ENCODE measurements around the gene P4HA1. TPM values are rescaled to one million over a fixed set of nuclear protein-coding genes. Genes with fewer than 3 reads are reported as not detected.

The P4HA1 gene
- total RNA-seq, 1 experiment from 2014 or later, result 58.5 TPM

- ATAC-seq, result no peak
- Histone ChIP-seq H3K27me3 (ENCODE audit: control insufficient read depth, insufficient read depth, low read length) (no peaks in the 10 kb centered on the region), H3K4me3 (ENCODE audit: low read depth in 2 of 2, low read length in 2 of 2) (no peak overlapping the region), H3K9me3 (ENCODE audit: control insufficient read depth, insufficient read depth, low read depth, low read length) (no peaks in the 10 kb centered on the region), H3K36me3 (ENCODE audit: control insufficient read depth, insufficient read depth, low read length) (no peaks in the 10 kb centered on the region), H3K27ac (ENCODE audit: low read length) (no peak overlapping the region), H3K4me1 (ENCODE audit: control insufficient read depth, insufficient read depth, low read length) (peaks cover 6% of the 10 kb centered on the region)
- ChIA-PET POLR2A (interaction anchor here (0.5 kb wide), 1 partner anchor 53 kb away, joined by 3 read pairs; no protein-coding TSS in a partner anchor), CTCF (interaction anchor here (0.7 kb wide), 1 partner anchor 13 kb away, joined by 3 read pairs; no protein-coding TSS in a partner anchor)
- in situ Hi-C loops (cut with HindIII; ENCODE audit: low pct_unique_long_range_greater_than_20kb, low sequenced_read_pairs), result no loop called here
- BruUV-seq (replicated peaks), result no TSS peak
- intact Hi-C loops (cut with micrococcal nuclease; ENCODE audit: unreplicated experiment), result no loop called here
- DNase-seq (ENCODE audit: low read depth, low spot score), result no peak
- TF ChIP-seq, protein P1, sequence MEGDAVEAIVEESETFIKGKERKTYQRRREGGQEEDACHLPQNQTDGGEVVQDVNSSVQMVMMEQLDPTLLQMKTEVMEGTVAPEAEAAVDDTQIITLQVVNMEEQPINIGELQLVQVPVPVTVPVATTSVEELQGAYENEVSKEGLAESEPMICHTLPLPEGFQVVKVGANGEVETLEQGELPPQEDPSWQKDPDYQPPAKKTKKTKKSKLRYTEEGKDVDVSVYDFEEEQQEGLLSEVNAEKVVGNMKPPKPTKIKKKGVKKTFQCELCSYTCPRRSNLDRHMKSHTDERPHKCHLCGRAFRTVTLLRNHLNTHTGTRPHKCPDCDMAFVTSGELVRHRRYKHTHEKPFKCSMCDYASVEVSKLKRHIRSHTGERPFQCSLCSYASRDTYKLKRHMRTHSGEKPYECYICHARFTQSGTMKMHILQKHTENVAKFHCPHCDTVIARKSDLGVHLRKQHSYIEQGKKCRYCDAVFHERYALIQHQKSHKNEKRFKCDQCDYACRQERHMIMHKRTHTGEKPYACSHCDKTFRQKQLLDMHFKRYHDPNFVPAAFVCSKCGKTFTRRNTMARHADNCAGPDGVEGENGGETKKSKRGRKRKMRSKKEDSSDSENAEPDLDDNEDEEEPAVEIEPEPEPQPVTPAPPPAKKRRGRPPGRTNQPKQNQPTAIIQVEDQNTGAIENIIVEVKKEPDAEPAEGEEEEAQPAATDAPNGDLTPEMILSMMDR (IDR thresholded peaks at IDR 0.05), result no peak
- no peak for TF ChIP-seq POLR2AphosphoS5 (IDR thresholded peaks at IDR 0.05; ENCODE audit: low read depth, low read length)
- no peak for TF ChIP-seq SIN3A (IDR thresholded peaks at IDR 0.05; ENCODE audit: borderline replicate concordance, insufficient read depth, low read depth, low read length)
- TF ChIP-seq, protein P2, sequence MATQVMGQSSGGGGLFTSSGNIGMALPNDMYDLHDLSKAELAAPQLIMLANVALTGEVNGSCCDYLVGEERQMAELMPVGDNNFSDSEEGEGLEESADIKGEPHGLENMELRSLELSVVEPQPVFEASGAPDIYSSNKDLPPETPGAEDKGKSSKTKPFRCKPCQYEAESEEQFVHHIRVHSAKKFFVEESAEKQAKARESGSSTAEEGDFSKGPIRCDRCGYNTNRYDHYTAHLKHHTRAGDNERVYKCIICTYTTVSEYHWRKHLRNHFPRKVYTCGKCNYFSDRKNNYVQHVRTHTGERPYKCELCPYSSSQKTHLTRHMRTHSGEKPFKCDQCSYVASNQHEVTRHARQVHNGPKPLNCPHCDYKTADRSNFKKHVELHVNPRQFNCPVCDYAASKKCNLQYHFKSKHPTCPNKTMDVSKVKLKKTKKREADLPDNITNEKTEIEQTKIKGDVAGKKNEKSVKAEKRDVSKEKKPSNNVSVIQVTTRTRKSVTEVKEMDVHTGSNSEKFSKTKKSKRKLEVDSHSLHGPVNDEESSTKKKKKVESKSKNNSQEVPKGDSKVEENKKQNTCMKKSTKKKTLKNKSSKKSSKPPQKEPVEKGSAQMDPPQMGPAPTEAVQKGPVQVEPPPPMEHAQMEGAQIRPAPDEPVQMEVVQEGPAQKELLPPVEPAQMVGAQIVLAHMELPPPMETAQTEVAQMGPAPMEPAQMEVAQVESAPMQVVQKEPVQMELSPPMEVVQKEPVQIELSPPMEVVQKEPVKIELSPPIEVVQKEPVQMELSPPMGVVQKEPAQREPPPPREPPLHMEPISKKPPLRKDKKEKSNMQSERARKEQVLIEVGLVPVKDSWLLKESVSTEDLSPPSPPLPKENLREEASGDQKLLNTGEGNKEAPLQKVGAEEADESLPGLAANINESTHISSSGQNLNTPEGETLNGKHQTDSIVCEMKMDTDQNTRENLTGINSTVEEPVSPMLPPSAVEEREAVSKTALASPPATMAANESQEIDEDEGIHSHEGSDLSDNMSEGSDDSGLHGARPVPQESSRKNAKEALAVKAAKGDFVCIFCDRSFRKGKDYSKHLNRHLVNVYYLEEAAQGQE (IDR thresholded peaks at IDR 0.05; ENCODE audit: insufficient read depth in 1 of 2, low read depth in 2 of 2, low read length in 1 of 2), result no peak
- no peak for TF ChIP-seq TCF7L2 (IDR thresholded peaks at IDR 0.05; ENCODE audit: low read depth, low read length)
These were observed 12.5 kb downstream of the P4HA1 start for GRCh38 chr10:73084209-73084608.

DNA sequence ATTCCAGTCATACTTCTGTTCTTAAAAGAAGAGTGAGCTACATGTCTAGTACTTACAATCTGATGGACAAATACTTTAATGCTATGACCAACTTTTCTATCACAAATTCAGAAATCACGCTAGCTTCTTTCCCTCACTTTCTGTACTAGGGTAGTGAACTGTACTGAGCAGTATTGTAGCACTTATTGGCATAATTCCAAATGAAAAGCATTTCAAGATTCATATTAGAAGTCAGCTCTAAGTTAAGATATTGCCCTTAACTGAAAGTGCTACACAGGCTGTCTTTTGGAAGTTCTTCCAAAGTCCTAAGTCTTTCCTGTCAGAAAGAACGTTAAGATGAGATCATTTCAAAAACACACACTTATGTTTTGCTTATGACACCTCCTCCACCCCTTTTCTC lies 13.4 kb downstream of the P4HA1 start:
- ATAC-seq (0 out of 2 replicates have a peak, but pooled peaks have one; percentile 26), DNase-seq (ENCODE audit: low read depth, low spot score) (no peak)
- CTCF ChIA-PET, result interaction anchor here (0.6 kb wide), 1 partner anchor 22 kb away, joined by 3 read pairs; no protein-coding TSS in a partner anchor
- Histone ChIP-seq H3K27ac (ENCODE audit: low read length) (peak overlapping the region; percentile 32; the same call in 1 of the 2 replicates), H3K27me3 (ENCODE audit: control insufficient read depth, insufficient read depth, low read length) (no peaks in the 10 kb centered on the region), H3K9me3 (ENCODE audit: control insufficient read depth, insufficient read depth, low read depth, low read length) (no peaks in the 10 kb centered on the region), H3K4me1 (ENCODE audit: control insufficient read depth, insufficient read depth, low read length) (peaks cover 6% of the 10 kb centered on the region), H3K36me3 (ENCODE audit: control insufficient read depth, insufficient read depth, low read length) (no peaks in the 10 kb centered on the region), H3K4me3 (ENCODE audit: low read depth in 2 of 2, low read length in 2 of 2) (no peak overlapping the region)
- intact Hi-C loops (cut with micrococcal nuclease; ENCODE audit: unreplicated experiment), result no loop called here
- in situ Hi-C loops (cut with HindIII; ENCODE audit: low pct_unique_long_range_greater_than_20kb, low sequenced_read_pairs), result no loop called here
- BruUV-seq (replicated peaks), result no TSS peak
- POLR2A ChIA-PET, result no interaction called here
- TF ChIP-seq, protein P1 (IDR thresholded peaks at IDR 0.05), result no peak
- TF ChIP-seq TCF7L2 (IDR thresholded peaks at IDR 0.05; ENCODE audit: low read depth, low read length), result no peak
